Astrocyte of the hippocampus (primary cell): Measurements from ENCODE around the gene PACRG.
A peak's percentile ranks its signal among the peaks of the same experiment; 100 is the strongest.

Experiments used
- DNase-seq: peaks from one replicate; pipeline ENCODE4 v3.0.0; 2011; ENCODE audit warnings: low read depth, low spot score

The PACRG gene

GRCh38 chr6:163085426-163085825 lies 357.7 kb downstream of the PACRG start:
- no peak for DNase-seq

- DNase-seq = peak; percentile 34
Observed at GRCh38 chr6:163085861-163086623, 358.3 kb downstream of the PACRG start.

DNA sequence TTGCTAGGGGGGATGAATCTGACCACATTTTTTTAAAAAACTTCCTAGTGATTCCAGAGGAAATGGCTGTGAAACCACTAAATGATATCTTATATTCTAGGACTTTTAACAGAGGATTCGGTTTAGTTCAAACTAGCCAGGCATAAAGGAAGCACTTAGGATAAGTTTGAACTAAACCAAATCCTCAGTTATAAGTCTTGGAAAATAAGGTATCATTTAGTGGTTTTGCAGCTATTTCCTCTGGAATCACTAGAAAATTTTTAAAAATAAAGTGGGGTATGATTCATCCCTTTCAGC lies 358.8 kb downstream of the PACRG start:
- DNase-seq = no peak

DNA sequence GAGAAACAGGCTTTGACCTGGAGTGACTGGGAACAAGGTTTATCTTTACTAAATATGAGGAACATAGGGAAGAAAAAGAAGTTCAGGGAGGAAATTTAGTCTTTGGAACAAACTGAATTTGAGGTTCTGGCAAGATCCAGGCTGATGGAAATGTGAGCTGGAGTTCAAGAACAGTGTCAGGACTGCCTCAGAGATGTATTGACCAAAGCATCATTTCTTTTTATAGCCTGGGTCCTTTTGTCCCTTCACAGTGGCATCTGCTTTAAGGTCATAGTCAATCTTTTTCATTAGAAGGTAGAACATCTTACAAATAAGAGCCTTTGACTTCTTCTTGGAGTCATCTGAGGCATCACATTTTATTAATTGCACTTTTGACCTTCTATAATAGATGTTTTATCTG lies 360.2 kb downstream of the PACRG start:
- no peak for DNase-seq

- no peak for DNase-seq
Observed at GRCh38 chr6:163092876-163093275, 365.1 kb downstream of the PACRG start.

- DNase-seq = no peak
Observed at GRCh38 chr6:163094881-163095280, 367.1 kb downstream of the PACRG start.

GRCh38 chr6:163095401-163095800 lies 367.6 kb downstream of the PACRG start:
- no peak for DNase-seq

DNA sequence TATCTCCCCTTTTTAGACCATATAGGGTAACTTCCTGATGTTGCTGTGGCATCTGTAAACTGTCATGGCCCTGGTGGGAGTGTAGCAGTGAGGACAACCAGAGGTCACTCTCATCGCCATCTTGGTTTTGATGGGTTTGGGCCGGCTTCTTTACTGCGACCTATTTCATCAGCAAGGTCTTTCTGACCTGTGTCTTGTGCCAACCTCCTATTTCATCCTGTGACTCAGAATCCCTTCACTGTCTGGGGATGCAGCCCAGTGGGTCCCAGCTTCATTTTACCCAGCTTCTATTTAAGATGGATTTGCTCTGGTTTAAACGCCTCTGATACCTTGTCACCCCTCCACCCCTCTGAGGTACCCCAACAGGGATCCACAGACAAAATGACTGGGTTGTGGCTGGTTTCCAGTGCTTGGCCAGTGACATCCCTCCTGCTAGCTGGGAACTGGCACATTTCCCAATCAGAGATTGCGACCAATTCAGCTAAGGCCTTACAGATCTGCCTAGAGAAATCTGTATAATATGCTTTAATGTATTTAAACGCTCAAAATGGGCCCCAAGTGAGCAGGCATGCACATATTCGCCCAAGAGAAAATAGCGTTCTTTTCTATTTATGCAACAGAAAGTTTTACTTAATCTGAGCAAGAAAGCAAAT lies 371.2 kb downstream of the PACRG start:
- peak; percentile 30 for DNase-seq

DNA sequence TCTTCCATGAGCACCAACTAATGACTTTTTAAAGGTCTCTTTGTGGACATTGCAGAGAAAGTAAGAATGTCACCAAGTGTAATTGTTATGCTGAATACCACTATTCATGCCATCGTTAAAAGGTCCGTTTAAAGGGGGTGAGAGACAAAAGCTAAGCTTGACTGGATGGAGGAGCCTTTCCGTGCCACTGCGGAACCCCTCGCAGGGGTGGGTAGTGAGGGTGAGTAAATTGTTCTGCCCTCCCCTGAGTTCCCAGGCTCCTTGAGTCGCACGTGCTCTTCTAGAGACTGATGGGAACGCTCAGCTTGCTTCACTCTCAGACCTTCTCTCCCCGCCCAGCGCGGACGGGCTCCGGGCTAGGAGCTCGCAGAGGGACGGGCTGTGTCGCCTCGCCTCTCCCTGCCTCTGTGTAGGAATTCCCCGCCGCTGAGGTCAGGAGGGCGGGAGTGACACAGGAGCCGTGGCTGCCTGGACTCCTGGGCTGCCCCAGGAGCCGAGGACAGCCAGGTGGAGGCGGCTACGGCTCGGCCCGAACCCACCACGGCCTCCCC lies 371.9 kb downstream of the PACRG start:
- DNase-seq = peak; percentile 41

- no peak for DNase-seq
Observed at GRCh38 chr6:163100259-163100658, 372.5 kb downstream of the PACRG start.

GRCh38 chr6:163113358-163113962 lies 385.7 kb downstream of the PACRG start:
- DNase-seq = no peak

GRCh38 chr6:163118941-163119340 lies 391.2 kb downstream of the PACRG start:
- DNase-seq = no peak

DNA sequence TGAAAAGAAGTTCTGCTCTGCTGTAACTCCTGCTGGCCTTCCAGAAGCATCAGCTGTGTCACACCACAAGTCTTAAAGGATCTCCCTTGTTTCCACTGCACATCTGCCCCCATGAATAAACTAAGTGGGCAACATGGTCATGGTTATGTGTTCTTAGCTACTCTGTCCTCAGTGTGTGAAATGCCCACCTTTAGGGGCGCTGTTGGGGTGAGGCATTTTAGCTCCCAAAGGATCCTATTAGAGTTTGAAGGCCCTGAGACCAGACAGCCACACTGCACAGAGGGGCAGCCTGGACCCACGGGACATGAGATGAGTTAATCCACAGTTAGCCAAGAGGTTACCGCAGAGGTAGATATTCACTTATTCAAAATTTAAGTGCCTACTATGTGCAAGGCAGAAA lies 392.4 kb downstream of the PACRG start:
- DNase-seq = no peak

GRCh38 chr6:163121270-163121669 lies 393.5 kb downstream of the PACRG start:
- no peak for DNase-seq

- DNase-seq = no peak
Observed at GRCh38 chr6:163122365-163122764, 394.6 kb downstream of the PACRG start.

DNA sequence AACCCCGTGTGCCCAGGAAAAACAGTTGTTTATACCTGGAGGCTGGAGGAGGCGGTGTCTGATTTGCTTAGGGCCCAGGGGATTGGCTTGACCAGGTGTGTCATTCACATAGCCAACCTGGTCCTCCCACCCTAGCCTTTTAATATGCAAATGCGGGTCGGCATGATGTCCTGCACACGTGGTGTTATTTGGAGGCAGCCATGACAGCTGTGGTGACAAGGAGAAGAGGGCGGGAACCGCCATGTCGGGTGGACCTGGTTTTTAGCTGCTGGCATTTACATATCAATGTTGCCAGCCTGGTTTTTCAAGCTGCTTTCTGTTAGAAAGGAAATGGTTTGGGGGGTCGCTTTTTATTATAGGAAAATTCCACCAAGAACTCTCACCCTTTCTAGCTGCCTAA lies 395.3 kb downstream of the PACRG start:
- no peak for DNase-seq

DNA sequence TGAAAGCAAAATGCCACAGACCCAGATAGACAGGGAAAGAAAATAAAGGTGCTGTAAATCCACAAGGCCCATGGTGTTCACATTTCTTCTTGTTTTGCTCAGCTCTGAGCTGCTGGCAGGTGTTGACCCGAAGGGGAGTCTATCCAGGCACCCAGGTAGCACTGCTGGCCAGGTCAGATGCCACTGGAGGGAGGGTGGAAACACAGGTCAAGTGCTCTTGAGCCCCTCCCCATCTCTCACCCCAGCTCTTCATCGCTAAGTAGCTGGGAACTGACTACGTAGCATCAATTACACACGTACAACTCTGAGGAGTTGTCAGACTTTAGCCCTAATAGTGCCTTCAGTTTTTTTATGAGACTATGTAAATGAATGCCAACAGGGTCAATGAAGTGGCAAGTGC lies 399.0 kb downstream of the PACRG start:
- DNase-seq = no peak

DNA sequence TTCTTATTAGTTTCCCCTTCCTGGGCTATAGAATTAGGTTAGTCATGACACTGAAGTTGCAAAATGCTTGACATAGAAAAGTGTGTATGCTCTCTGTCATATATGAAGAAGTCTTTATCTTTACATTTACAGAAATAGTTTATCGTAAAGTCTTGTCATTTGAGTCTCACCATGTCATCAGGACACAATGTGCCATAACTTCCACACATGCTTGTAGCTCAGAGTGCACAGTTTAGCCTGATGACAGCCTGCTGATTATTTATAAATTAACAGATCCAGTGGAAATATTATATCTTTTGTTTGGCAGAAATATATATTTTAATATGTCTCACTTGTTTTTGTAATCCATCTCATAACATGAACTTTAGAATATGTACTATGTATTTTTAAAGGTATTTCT lies 399.8 kb downstream of the PACRG start:
- DNase-seq = no peak

GRCh38 chr6:163128324-163128723 lies 400.6 kb downstream of the PACRG start:
- no peak for DNase-seq

GRCh38 chr6:163132050-163132750 lies 404.4 kb downstream of the PACRG start:
- DNase-seq = peak; percentile 31

- DNase-seq = no peak
Observed at GRCh38 chr6:163133017-163133416, 405.2 kb downstream of the PACRG start.

- DNase-seq = no peak
Observed at GRCh38 chr6:163133691-163134090, 405.9 kb downstream of the PACRG start.
